ENCODE measurements around the gene YY1. TPM values are rescaled to one million over a fixed set of nuclear protein-coding genes. Genes with fewer than 3 reads are reported as not detected.

YY1 gene
- total RNA-seq, 1 experiment from 2014 or later = 83.1 TPM

DNA sequence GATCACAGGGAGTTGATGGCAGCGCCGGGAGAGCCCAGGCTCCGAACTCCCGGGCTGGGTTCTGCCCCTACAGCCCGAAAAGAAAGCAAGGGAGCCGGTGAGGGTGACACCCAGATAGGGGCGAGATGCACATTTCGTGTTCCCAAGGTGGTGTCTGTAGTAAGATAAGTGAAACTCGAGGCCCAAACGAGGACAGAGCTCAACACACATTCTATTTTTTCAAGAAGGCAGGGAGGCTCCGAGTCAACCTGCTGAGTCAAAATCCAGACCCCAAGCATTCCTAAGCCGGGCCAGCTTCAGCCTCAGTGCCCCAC lies 24.2 kb upstream of the YY1 start:
- ChIA-PET POLR2A (interaction anchor here (0.6 to 1.8 kb wide), 5 partner anchors 9 to 100 kb away, joined by 3 to 7 read pairs (median 4); partner anchors contain the start of gene DEGS2), CTCF (interaction anchor here (0.6 to 6.9 kb wide), 14 partner anchors 9 to 439 kb away, joined by 3 to 52 read pairs (median 5); no protein-coding TSS in a partner anchor)
- no peaks in the 10 kb centered on the region for H3K9me3 Mint-ChIP-seq
- H3K27me3 Mint-ChIP-seq (ENCODE audit: low read depth) = no peaks in the 10 kb centered on the region
- peaks cover 19% of the 10 kb centered on the region for H3K4me1 Mint-ChIP-seq
- peak overlapping the region; percentile 66 for H3K4me3 Mint-ChIP-seq
- DNase-seq (ENCODE audit: low spot score) (no peak), ATAC-seq (no peak)
- no peaks in the 10 kb centered on the region for H3K36me3 Mint-ChIP-seq
- peak overlapping the region; percentile 99 for H3K27ac Mint-ChIP-seq
- TF ChIP-seq NR1H2 (CRISPR knock-in tag; IDR thresholded peaks at IDR 0.05) (no peak), ZNF423 (CRISPR knock-in tag; IDR thresholded peaks at IDR 0.05) (no peak), TEAD4 (CRISPR knock-in tag; IDR thresholded peaks at IDR 0.05) (no peak)

GRCh38 chr14:100215330-100215885 lies 23.5 kb upstream of the YY1 start:
- H3K4me3 Mint-ChIP-seq = peak overlapping the region; percentile 66; the same call in 1 of the 2 replicates
- H3K36me3 Mint-ChIP-seq = no peaks in the 10 kb centered on the region
- no peaks in the 10 kb centered on the region for H3K9me3 Mint-ChIP-seq
- TF ChIP-seq PRDM15 (CRISPR knock-in tag; IDR thresholded peaks at IDR 0.05) (peak; percentile 40; the same call in 1 of the 2 replicates), ATF2 (CRISPR knock-in tag; IDR thresholded peaks at IDR 0.05; ENCODE audit: borderline replicate concordance, low read depth) (0 out of 2 replicates have a peak, but pooled peaks have one; percentile 32), JUN (CRISPR knock-in tag; IDR thresholded peaks at IDR 0.05) (no peak)
- H3K4me1 Mint-ChIP-seq = peaks cover 19% of the 10 kb centered on the region
- ATAC-seq (no peak), DNase-seq (ENCODE audit: low spot score) (no peak)
- H3K27me3 Mint-ChIP-seq (ENCODE audit: low read depth) = no peaks in the 10 kb centered on the region
- ChIA-PET CTCF (interaction anchor here (0.8 to 6.9 kb wide), 9 partner anchors 8 to 137 kb away, joined by 3 to 52 read pairs (median 8); no protein-coding TSS in a partner anchor), POLR2A (interaction anchor here (1.0 to 1.8 kb wide), 4 partner anchors 14 to 56 kb away, joined by 3 to 5 read pairs (median 4); partner anchors contain the start of gene DEGS2)
- peak overlapping the region; percentile 99 for H3K27ac Mint-ChIP-seq

GRCh38 chr14:100219126-100219785 lies 19.7 kb upstream of the YY1 start:
- no peak for DNase-seq (ENCODE audit: low spot score)
- H3K4me1 Mint-ChIP-seq = peaks cover 17% of the 10 kb centered on the region
- no peak overlapping the region for H3K27ac Mint-ChIP-seq
- POLR2A ChIA-PET = interaction anchor here (0.7 kb wide), 1 partner anchor 18 kb away, joined by 3 read pairs; no protein-coding TSS in a partner anchor
- H3K9me3 Mint-ChIP-seq = no peaks in the 10 kb centered on the region
- ATAC-seq = no peak
- no peaks in the 10 kb centered on the region for H3K36me3 Mint-ChIP-seq
- CTCF ChIA-PET = interaction anchor here (1.9 kb wide), 1 partner anchor 26 kb away, joined by 5 read pairs; no protein-coding TSS in a partner anchor
- H3K27me3 Mint-ChIP-seq (ENCODE audit: low read depth) = no peaks in the 10 kb centered on the region
- H3K4me3 Mint-ChIP-seq = no peak overlapping the region
- TF ChIP-seq, protein P1, sequence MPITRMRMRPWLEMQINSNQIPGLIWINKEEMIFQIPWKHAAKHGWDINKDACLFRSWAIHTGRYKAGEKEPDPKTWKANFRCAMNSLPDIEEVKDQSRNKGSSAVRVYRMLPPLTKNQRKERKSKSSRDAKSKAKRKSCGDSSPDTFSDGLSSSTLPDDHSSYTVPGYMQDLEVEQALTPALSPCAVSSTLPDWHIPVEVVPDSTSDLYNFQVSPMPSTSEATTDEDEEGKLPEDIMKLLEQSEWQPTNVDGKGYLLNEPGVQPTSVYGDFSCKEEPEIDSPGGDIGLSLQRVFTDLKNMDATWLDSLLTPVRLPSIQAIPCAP (CRISPR knock-in tag; IDR thresholded peaks at IDR 0.05) = no peak
- no peak for TF ChIP-seq ATF1 (CRISPR knock-in tag; IDR thresholded peaks at IDR 0.05)
- TF ChIP-seq, protein P2, sequence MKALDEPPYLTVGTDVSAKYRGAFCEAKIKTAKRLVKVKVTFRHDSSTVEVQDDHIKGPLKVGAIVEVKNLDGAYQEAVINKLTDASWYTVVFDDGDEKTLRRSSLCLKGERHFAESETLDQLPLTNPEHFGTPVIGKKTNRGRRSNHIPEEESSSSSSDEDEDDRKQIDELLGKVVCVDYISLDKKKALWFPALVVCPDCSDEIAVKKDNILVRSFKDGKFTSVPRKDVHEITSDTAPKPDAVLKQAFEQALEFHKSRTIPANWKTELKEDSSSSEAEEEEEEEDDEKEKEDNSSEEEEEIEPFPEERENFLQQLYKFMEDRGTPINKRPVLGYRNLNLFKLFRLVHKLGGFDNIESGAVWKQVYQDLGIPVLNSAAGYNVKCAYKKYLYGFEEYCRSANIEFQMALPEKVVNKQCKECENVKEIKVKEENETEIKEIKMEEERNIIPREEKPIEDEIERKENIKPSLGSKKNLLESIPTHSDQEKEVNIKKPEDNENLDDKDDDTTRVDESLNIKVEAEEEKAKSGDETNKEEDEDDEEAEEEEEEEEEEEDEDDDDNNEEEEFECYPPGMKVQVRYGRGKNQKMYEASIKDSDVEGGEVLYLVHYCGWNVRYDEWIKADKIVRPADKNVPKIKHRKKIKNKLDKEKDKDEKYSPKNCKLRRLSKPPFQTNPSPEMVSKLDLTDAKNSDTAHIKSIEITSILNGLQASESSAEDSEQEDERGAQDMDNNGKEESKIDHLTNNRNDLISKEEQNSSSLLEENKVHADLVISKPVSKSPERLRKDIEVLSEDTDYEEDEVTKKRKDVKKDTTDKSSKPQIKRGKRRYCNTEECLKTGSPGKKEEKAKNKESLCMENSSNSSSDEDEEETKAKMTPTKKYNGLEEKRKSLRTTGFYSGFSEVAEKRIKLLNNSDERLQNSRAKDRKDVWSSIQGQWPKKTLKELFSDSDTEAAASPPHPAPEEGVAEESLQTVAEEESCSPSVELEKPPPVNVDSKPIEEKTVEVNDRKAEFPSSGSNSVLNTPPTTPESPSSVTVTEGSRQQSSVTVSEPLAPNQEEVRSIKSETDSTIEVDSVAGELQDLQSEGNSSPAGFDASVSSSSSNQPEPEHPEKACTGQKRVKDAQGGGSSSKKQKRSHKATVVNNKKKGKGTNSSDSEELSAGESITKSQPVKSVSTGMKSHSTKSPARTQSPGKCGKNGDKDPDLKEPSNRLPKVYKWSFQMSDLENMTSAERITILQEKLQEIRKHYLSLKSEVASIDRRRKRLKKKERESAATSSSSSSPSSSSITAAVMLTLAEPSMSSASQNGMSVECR (CRISPR knock-in tag; IDR thresholded peaks at IDR 0.05; ENCODE audit: borderline replicate concordance) = no peak
- TF ChIP-seq JUN (CRISPR knock-in tag; IDR thresholded peaks at IDR 0.05) = no peak
- no peak for TF ChIP-seq ZNF138 (CRISPR knock-in tag; conservative IDR thresholded peaks at IDR 0.05)
- no peak for TF ChIP-seq HMGXB4 (CRISPR knock-in tag; IDR thresholded peaks at IDR 0.05)
- TF ChIP-seq PRDM15 (CRISPR knock-in tag; IDR thresholded peaks at IDR 0.05) = no peak
- no peak for TF ChIP-seq NR3C1 (CRISPR knock-in tag; conservative IDR thresholded peaks at IDR 0.05; ENCODE audit: low read depth)
- TF ChIP-seq GABPB1 (CRISPR knock-in tag; IDR thresholded peaks at IDR 0.05) = no peak
